ENCODE results near the gene NDUFS4.
"Not testable (repeated sequence)": the region's sequence is repeated elsewhere in the genome, so short reads cannot be mapped to it uniquely, and the experiment has no call there.

The NDUFS4 gene

GRCh38 chr5:53576674-53577073, 16.2 kb downstream of the NDUFS4 start:
- DNase-seq: no peak

GRCh38 chr5:53578854-53579253, 18.4 kb downstream of the NDUFS4 start:
- DNase-seq: no peak

- DNase-seq: no peak
Measured at GRCh38 chr5:53580547-53580946, 20.1 kb downstream of the NDUFS4 start.

- DNase-seq: no peak
Measured at GRCh38 chr5:53582225-53582624, 21.8 kb downstream of the NDUFS4 start.

GRCh38 chr5:53590759-53591158, 30.3 kb downstream of the NDUFS4 start:
- no peak for DNase-seq

- no peak for DNase-seq
Measured at GRCh38 chr5:53594419-53594818, 34.0 kb downstream of the NDUFS4 start.

- no peak for DNase-seq
Measured at GRCh38 chr5:53597894-53598293, 37.5 kb downstream of the NDUFS4 start.

- DNase-seq: no peak
Measured at GRCh38 chr5:53601570-53601969, 41.1 kb downstream of the NDUFS4 start.

- DNase-seq: no peak
Measured at GRCh38 chr5:53603009-53603687, 42.7 kb downstream of the NDUFS4 start.

- DNase-seq: no peak
Measured at GRCh38 chr5:53604309-53604708, 43.9 kb downstream of the NDUFS4 start.

GRCh38 chr5:53607886-53608285, 47.4 kb downstream of the NDUFS4 start:
- DNase-seq: no peak

GRCh38 chr5:53608897-53609296, 48.5 kb downstream of the NDUFS4 start:
- DNase-seq: not testable (repeated sequence)

- no peak for DNase-seq
Measured at GRCh38 chr5:53613061-53613460, 52.6 kb downstream of the NDUFS4 start.

GRCh38 chr5:53613536-53613935, 53.1 kb downstream of the NDUFS4 start:
- DNase-seq: no peak

- DNase-seq: no peak
Measured at GRCh38 chr5:53614376-53614885, 54.0 kb downstream of the NDUFS4 start.

- no peak for DNase-seq
Measured at GRCh38 chr5:53616939-53617549, 56.6 kb downstream of the NDUFS4 start.

- no peak for DNase-seq
Measured at GRCh38 chr5:53631251-53631650, 70.8 kb downstream of the NDUFS4 start.

GRCh38 chr5:53642061-53642460, 81.6 kb downstream of the NDUFS4 start:
- DNase-seq: no peak

- no peak for DNase-seq
Measured at GRCh38 chr5:53643445-53643844, 83.0 kb downstream of the NDUFS4 start.

- DNase-seq: no peak
Measured at GRCh38 chr5:53645078-53645477, 84.6 kb downstream of the NDUFS4 start.

GRCh38 chr5:53649352-53649751, 88.9 kb downstream of the NDUFS4 start:
- no peak for DNase-seq

- not testable (repeated sequence) for DNase-seq
Measured at GRCh38 chr5:53660573-53660972, 100.1 kb downstream of the NDUFS4 start.

- not testable (repeated sequence) for DNase-seq
Measured at GRCh38 chr5:53665313-53665712, 104.9 kb downstream of the NDUFS4 start.

- DNase-seq: no peak
Measured at GRCh38 chr5:53667621-53668020, 107.2 kb downstream of the NDUFS4 start.

GRCh38 chr5:53671447-53671846, 111.0 kb downstream of the NDUFS4 start:
- DNase-seq: no peak

Measured in NCI-H524 treated with DMSO at 0.1 percent for 48 hours (cell line).